IPS-20b (cell line): ENCODE measurements around the gene IMPA2.

Experiments
- H3K27ac ChIP-seq: one replicate; pipeline ENCODE4 v1.5.1; 2013; ENCODE audit warnings: low read length
- H3K27me3 ChIP-seq: 2 replicates; pipeline ENCODE4 v1.6.1; 2013; ENCODE audit warnings: mild to moderate bottlenecking, low read length, inconsistent platforms; ENCODE audit not compliant: insufficient read depth
- H3K36me3 ChIP-seq: 2 replicates; pipeline ENCODE4 v1.6.1; 2013; ENCODE audit warnings: low read depth, mild to moderate bottlenecking, inconsistent platforms, low read length, moderate library complexity; ENCODE audit not compliant: insufficient read depth
- H3K4me1 ChIP-seq: 2 replicates; pipeline ENCODE4 v1.6.1; 2013; ENCODE audit warnings: mild to moderate bottlenecking, control low read depth, inconsistent platforms, low read length, moderate library complexity; ENCODE audit not compliant: insufficient read depth
- H3K4me3 ChIP-seq: 2 replicates; pipeline ENCODE4 v1.5.1; 2013; ENCODE audit warnings: mild to moderate bottlenecking, low read length, inconsistent platforms
- H3K9ac ChIP-seq: 2 replicates; pipeline ENCODE4 v1.6.1; 2013; ENCODE audit warnings: low read depth, mild to moderate bottlenecking, inconsistent platforms, low read length, moderate library complexity
- H3K9me3 ChIP-seq: 2 replicates; pipeline ENCODE4 v1.6.1; 2013; ENCODE audit warnings: mild to moderate bottlenecking, low read depth, low read length, inconsistent platforms; ENCODE audit not compliant: insufficient read depth

Gene IMPA2

DNA sequence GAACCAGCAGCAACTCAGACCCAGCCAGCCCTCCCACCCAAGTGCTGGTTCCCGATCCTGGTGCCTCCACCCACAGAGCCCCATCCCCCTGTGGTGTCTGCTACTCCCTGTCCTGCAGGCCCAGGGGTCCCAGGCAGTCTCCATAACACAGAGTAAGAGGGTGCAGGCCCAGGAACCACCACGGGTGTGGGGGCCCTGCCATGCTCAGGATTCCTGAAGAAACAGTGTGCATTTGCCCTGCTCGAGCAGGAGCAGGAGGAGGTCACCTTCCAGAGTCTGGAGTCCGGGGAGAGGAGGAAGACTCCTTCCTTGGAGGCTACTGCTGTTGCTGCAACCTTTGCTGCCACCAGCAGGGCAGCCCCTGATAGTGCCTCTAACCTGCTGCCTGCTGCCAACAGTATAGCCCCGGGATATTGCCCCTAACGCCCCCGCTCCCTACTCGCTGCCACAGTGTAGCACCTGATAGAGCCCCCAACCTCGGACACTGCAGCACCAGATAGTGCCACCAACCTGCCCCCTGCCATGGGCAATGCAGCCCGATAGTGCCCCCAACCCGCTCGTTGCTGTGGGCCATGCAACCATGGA is 65.5 kb downstream of the IMPA2 start:
- H3K36me3 ChIP-seq: no peaks in the 10 kb centered on the region
- no peak overlapping the region for H3K9ac ChIP-seq
- no peak overlapping the region for H3K4me3 ChIP-seq
- H3K9me3 ChIP-seq: no peaks in the 10 kb centered on the region
- no peak overlapping the region for H3K27ac ChIP-seq
- no peaks in the 10 kb centered on the region for H3K27me3 ChIP-seq
- H3K4me1 ChIP-seq: no peaks in the 10 kb centered on the region

DNA sequence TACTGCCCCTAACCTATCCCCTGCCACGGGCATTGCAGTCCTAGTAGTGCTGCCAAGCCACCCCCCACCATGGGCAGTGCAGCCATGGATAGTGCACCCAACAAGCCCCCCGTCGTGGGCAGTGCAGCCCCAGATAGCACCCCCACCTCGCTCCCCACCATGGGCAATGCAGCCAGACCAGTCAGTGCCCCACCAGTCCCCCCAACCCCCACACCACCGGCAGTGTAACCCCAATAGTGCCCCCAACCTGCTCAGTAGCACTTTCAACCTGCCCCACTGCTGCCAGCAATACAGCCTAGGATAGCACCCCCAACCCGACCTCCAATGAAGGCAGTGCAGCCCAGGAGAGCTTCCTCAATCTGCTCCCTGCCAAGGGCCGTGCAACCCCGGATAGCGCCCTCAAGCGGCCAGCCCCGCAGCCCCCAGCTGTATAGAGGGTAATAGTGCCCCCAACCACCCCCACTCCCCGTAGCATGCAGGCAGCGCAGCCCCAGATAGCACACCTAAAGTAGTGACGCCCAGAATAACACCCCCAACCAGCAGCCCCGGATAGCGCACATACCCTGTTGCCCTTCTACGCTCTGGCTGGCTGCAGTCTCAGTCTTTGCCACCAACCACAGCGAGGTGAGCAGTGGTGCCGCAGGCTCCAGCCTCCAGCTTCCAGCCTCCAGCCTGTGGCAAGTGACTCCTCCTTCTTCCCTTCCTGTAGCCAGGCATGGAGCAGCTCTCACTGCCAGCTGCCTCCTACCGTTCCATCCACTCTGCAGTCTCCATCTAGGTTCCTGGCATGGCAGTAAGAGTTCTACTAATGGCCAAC is 66.9 kb downstream of the IMPA2 start:
- no peak overlapping the region for H3K4me3 ChIP-seq
- no peak overlapping the region for H3K9ac ChIP-seq
- H3K36me3 ChIP-seq: no peaks in the 10 kb centered on the region
- no peaks in the 10 kb centered on the region for H3K9me3 ChIP-seq
- no peaks in the 10 kb centered on the region for H3K27me3 ChIP-seq
- H3K4me1 ChIP-seq: no peaks in the 10 kb centered on the region
- H3K27ac ChIP-seq: no peak overlapping the region

DNA sequence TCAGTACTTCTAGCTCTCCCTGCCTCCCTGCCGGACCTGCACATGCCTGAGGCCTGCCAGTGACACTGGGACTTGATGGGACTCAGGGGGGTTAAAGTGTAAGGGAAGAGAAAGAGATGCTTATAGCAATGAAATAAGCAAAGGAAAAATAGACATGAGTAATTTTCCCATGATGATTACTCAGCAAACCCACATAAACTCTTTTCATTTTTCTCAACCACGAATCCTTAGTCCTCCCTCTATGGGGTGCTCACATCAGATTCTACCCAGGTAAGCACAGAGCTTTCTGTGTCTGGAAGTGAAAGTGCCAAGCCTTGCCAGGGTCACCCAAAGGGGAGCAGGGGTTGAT is 67.5 kb downstream of the IMPA2 start:
- Histone ChIP-seq H3K4me3 (no peak overlapping the region), H3K9me3 (no peaks in the 10 kb centered on the region), H3K9ac (no peak overlapping the region), H3K27ac (no peak overlapping the region), H3K36me3 (no peaks in the 10 kb centered on the region), H3K4me1 (no peaks in the 10 kb centered on the region), H3K27me3 (no peaks in the 10 kb centered on the region)

DNA sequence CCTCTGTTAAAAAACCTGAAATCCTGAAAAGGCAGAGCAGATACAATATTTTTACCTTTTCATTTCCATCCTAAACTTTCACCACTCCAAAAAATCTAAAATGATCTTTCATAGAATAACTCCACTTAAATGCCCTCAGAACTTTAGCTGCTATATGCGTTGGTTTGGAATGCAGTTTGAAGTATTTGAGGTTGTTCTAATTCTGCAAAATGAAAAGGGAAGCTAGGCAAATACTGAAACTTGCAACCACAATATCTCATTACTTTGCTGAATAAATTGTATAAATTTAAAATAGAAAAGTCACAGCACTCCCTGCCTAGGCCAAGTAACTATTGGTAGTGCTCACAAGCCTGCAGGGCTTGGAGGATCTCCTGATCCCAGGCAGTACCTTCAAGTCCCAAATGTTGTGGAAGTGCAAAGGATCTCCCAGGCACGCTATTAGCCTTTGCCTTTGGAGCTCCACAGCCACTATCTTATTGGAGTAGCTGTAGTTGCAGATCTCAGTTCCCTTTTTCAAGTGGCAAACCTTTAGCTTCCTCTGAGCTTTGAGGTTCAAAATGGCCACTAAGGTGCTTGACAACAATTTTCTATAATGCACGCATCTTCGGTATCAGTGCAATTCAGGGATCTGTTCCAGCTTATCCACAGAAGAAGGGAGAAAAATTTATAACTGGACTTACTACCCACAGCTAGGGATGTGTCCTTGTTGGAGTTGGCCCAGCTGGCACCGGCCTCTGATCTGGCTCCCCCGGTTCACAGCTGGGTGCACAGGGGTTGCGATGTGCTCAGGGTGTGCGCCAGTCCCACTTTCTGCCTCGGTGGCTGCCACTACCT is 68.9 kb downstream of the IMPA2 start:
- Histone ChIP-seq H3K27ac (no peak overlapping the region), H3K9ac (no peak overlapping the region), H3K27me3 (no peaks in the 10 kb centered on the region), H3K36me3 (no peaks in the 10 kb centered on the region), H3K4me3 (no peak overlapping the region), H3K9me3 (no peaks in the 10 kb centered on the region), H3K4me1 (no peaks in the 10 kb centered on the region)

DNA sequence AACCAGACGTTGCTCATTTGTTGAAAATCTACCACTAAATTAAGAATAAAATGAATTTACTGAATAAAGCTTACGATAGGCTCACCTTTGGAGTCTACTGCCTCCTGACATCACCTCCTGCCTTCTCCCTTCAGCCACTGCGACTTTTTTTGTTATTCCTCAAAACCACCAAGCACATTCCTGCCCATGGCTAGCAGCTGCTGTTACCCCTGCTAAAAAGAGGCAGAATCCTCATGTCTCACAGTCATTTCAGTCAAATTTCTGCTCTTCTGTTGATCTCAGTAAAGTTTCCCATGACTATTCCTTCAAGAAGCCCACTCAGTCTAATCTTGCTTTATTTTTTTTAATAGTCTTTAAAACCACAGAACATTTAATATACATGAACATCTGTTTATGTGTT is 71.6 kb downstream of the IMPA2 start:
- Histone ChIP-seq H3K9ac (no peak overlapping the region), H3K27ac (no peak overlapping the region), H3K27me3 (no peaks in the 10 kb centered on the region), H3K4me1 (no peaks in the 10 kb centered on the region), H3K4me3 (no peak overlapping the region), H3K36me3 (no peaks in the 10 kb centered on the region), H3K9me3 (no peaks in the 10 kb centered on the region)

DNA sequence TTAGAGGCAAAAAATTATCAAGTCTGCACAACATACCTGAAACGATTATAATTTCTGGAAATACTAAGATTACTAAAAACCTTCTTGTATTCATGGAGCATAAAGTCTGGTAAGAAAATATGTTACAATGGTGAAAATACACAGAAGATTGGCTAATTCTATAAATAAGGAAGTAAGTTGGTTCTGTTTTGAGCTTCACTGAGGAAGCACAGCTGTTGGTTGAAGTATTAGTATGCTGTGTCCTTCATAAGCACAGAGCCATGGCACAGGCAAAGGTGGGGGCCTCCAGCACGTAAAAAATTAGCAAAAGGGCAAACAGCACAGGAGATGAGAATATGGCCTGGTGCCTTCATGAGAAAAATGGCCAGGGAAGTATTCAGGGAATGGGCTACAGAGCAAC is 72.0 kb downstream of the IMPA2 start:
- H3K4me1 ChIP-seq: no peaks in the 10 kb centered on the region
- no peak overlapping the region for H3K9ac ChIP-seq
- H3K27ac ChIP-seq: no peak overlapping the region
- H3K4me3 ChIP-seq: no peak overlapping the region
- H3K36me3 ChIP-seq: no peaks in the 10 kb centered on the region
- H3K27me3 ChIP-seq: no peaks in the 10 kb centered on the region
- H3K9me3 ChIP-seq: no peaks in the 10 kb centered on the region

DNA sequence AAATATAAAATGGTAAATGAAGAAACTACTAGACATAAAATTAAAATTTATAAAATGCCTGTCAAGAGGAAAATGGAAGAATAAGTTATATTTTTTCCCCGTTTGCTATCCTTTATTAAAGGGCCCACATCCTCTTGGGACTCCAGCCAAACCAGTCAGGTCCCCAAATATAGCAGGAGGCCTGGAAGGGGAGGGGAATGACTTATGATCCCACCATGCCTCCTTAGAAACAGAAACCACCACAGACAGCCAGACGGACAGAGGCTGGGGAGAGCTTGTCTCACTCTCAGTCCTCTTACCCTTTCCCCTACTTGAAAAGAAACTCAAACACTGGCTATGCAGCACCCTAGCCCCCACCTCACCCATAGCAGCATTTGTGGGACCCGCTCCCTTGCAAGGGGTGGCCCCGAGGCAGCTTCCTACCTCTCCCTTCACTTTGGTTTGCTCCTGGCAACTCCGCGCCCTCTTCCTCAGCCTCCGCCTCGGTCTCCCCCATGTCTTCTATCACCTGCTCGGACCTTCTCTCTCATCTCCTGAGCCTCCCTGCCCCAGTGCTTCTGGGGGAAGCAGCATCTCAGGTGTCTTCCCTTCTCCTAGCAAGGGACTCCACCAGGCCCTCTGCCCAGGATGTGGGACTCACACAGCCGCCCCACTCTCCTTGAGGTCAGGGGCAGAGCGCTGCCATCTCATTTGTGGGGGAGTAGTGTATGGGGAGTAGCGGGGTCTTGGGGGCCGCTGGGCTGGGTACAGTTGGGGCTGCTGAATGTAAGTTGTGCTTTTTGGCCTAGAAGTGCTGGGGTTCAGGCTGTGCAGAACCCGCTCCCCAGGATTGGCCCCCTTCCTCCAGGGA is 75.0 kb downstream of the IMPA2 start:
- no peaks in the 10 kb centered on the region for H3K27me3 ChIP-seq
- H3K4me3 ChIP-seq: no peak overlapping the region
- H3K9me3 ChIP-seq: no peaks in the 10 kb centered on the region
- no peak overlapping the region for H3K9ac ChIP-seq
- no peaks in the 10 kb centered on the region for H3K4me1 ChIP-seq
- no peak overlapping the region for H3K27ac ChIP-seq
- H3K36me3 ChIP-seq: no peaks in the 10 kb centered on the region

DNA sequence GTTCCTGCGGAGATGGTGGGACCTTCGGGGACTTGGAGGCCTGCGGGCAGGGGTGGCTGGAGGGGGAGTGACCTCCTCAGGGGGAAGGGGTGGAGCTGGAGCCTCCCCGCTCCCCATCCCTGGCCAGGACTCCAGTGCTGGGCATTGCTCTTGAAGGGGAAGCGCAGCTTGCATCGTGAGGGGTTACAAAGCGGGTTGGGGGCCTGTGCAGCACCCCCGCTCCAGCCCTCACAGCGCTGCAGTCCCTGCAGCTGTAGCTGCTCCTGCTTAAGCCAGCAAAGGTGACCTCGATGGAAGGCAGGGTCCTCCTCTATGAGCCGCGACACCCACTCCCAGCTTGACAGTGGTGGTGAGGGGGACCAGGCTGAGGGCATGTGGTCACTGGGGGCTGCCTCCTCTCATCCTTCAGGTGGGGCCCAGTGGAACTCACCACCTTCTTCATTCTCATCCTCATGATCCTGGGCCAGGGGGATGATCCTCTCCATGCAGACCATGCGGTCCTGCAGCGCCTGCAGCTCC is 75.6 kb downstream of the IMPA2 start:
- Histone ChIP-seq H3K27ac (no peak overlapping the region), H3K27me3 (no peaks in the 10 kb centered on the region), H3K36me3 (no peaks in the 10 kb centered on the region), H3K4me3 (no peak overlapping the region), H3K9me3 (no peaks in the 10 kb centered on the region), H3K4me1 (no peaks in the 10 kb centered on the region), H3K9ac (no peak overlapping the region)

DNA sequence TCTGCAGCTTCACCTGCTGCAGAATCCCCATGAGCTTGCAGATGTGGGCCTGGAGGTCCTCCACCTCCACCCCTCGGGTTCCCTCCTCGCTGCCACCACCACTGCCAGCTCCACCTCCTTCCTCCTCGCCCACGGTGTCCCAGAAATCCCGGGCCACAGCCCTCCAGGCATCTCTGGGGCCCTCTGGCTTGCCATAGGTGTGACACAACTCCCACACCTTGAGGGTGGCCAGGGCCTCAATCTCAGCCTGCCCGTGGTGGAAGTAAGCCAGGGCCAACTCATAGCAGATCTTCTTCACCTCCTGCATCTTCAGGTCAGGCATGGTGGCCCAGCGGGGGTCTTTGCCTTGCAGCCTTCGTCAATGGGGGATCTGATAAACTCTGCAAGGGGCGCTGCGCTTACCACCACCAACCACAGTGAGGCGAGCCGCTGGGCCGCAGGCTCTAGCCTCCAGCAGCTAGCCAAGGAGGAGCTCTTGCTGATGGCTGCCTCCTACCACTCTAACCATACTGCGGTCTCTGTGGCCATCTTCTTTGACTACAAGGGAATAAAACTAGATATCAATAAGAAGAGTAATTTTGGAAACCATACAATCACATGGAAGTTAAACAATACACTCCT is 76.2 kb downstream of the IMPA2 start:
- H3K9me3 ChIP-seq: no peaks in the 10 kb centered on the region

DNA sequence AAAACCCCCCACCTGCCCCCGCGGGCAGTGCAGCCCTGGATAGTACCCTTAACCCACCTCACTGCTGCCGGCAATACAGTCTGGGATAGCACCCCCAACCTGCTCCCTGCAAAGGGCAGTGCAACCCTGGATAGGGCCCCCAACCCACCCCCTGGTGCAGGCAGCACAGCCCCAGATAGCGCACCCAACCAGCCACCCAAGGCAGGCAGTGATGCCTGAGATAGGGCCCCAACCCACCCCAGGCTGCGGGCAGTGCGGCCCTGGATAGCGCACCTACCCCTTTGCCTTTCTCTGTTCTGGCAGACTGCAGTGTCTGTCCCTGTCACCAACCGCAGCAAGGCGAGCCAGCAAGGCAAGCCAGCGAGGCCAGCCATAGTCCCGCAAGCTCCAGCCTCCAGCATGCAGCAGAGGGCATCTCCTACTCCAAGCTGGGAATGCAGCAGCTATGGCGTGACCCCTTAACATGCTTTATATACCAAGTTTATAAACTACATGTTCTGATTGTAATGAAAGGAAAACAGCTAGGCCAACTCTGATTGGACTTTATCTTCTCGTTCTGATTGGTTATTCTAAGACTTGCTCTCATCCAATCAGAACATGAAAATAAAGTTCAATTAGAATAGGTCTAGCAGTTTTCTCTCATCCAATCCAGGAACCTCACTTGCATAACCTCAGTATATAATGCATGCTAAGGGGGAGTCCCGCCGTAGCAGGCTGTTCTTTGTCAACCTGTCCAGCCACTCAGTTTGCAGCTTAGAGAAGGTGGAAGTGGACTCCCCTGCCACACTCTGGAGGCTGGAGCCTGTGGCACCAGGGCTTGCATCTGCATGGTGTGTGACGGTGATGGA is 78.3 kb downstream of the IMPA2 start:
- Histone ChIP-seq H3K9ac (no peak overlapping the region), H3K4me1 (no peaks in the 10 kb centered on the region), H3K36me3 (no peaks in the 10 kb centered on the region), H3K9me3 (no peaks in the 10 kb centered on the region), H3K27ac (no peak overlapping the region), H3K27me3 (no peaks in the 10 kb centered on the region), H3K4me3 (no peak overlapping the region)

More for the DNA sequence above, 76.2 kb downstream of the IMPA2 start:
- Histone ChIP-seq H3K4me1 (no peaks in the 10 kb centered on the region), H3K4me3 (no peak overlapping the region), H3K27me3 (no peaks in the 10 kb centered on the region), H3K9ac (no peak overlapping the region), H3K36me3 (no peaks in the 10 kb centered on the region), H3K27ac (no peak overlapping the region)
